GM21390 (cell line): ENCODE results near the gene ABCC9.
"Not testable (repeated sequence)": the region's sequence is repeated elsewhere in the genome, so short reads cannot be mapped to it uniquely, and the experiment has no call there.

Experiments
- ATAC-seq: cut with Tn5 transposase; IDR thresholded peaks from one replicate; pipeline ENCODE4 v1.9.1; 2021; ENCODE audit not compliant: unreplicated experiment

Gene ABCC9

GRCh38 chr12:21819236-21819635 lies 122.0 kb downstream of the ABCC9 start:
- ATAC-seq: no peak

- ATAC-seq: no peak
Measured at GRCh38 chr12:21818627-21819026, 122.6 kb downstream of the ABCC9 start.

- no peak for ATAC-seq
Measured at GRCh38 chr12:21815306-21816062, 125.7 kb downstream of the ABCC9 start.

GRCh38 chr12:21814814-21815213 lies 126.4 kb downstream of the ABCC9 start:
- ATAC-seq: no peak

GRCh38 chr12:21814327-21814726 lies 126.9 kb downstream of the ABCC9 start:
- ATAC-seq: no peak

- ATAC-seq: no peak
Measured at GRCh38 chr12:21813751-21814150, 127.5 kb downstream of the ABCC9 start.

GRCh38 chr12:21813125-21813524 lies 128.1 kb downstream of the ABCC9 start:
- no peak for ATAC-seq

GRCh38 chr12:21812340-21812739 lies 128.9 kb downstream of the ABCC9 start:
- ATAC-seq: not testable (repeated sequence)

- no peak for ATAC-seq
Measured at GRCh38 chr12:21809100-21809499, 132.1 kb downstream of the ABCC9 start.

GRCh38 chr12:21806255-21806654 lies 135.0 kb downstream of the ABCC9 start:
- no peak for ATAC-seq

- no peak for ATAC-seq
Measured at GRCh38 chr12:21801522-21802288, 139.5 kb downstream of the ABCC9 start.

GRCh38 chr12:21800011-21800410 lies 141.2 kb downstream of the ABCC9 start:
- no peak for ATAC-seq

GRCh38 chr12:21797539-21797938 lies 143.7 kb downstream of the ABCC9 start:
- no peak for ATAC-seq

- ATAC-seq: no peak
Measured at GRCh38 chr12:21795648-21796328, 145.4 kb downstream of the ABCC9 start.

GRCh38 chr12:21794807-21795595 lies 146.2 kb downstream of the ABCC9 start:
- not testable (repeated sequence) for ATAC-seq

GRCh38 chr12:21789687-21790086 lies 151.5 kb downstream of the ABCC9 start:
- not testable (repeated sequence) for ATAC-seq

- no peak for ATAC-seq
Measured at GRCh38 chr12:21788089-21788983, 152.9 kb downstream of the ABCC9 start.

GRCh38 chr12:21786041-21786531 lies 155.1 kb downstream of the ABCC9 start:
- no peak for ATAC-seq

GRCh38 chr12:21782723-21783122 lies 158.5 kb downstream of the ABCC9 start:
- ATAC-seq: not testable (repeated sequence)

GRCh38 chr12:21780786-21781185 lies 160.4 kb downstream of the ABCC9 start:
- ATAC-seq: no peak
